ENCODE data around the gene ITPRIPL2.
A peak's percentile ranks its signal among the peaks of the same experiment; 100 is the strongest.

The ITPRIPL2 gene

GRCh38 chr16:19142939-19143598 lies 29.3 kb downstream of the ITPRIPL2 start:
- DNase-seq, result peak in 1 of 56 donors; percentile 12

- peak in 1 of 56 donors; percentile 14 for DNase-seq
Observed at GRCh38 chr16:19143599-19143956, 29.8 kb downstream of the ITPRIPL2 start.

- no peak for DNase-seq
Observed at GRCh38 chr16:19145010-19145409, 31.2 kb downstream of the ITPRIPL2 start.

- DNase-seq, result no peak
Observed at GRCh38 chr16:19147126-19147525, 33.4 kb downstream of the ITPRIPL2 start.

GRCh38 chr16:19147627-19148026 lies 33.9 kb downstream of the ITPRIPL2 start:
- DNase-seq, result no peak

GRCh38 chr16:19148189-19148588 lies 34.4 kb downstream of the ITPRIPL2 start:
- DNase-seq, result no peak

GRCh38 chr16:19151310-19151709 lies 37.5 kb downstream of the ITPRIPL2 start:
- no peak for DNase-seq

- no peak for DNase-seq
Observed at GRCh38 chr16:19152042-19152441, 38.3 kb downstream of the ITPRIPL2 start.

GRCh38 chr16:19153876-19154275 lies 40.1 kb downstream of the ITPRIPL2 start:
- DNase-seq, result no peak

- DNase-seq, result no peak
Observed at GRCh38 chr16:19162085-19162484, 48.3 kb downstream of the ITPRIPL2 start.

- DNase-seq, result no peak
Observed at GRCh38 chr16:19163215-19163614, 49.5 kb downstream of the ITPRIPL2 start.

GRCh38 chr16:19164285-19164684 lies 50.5 kb downstream of the ITPRIPL2 start:
- DNase-seq, result no peak

GRCh38 chr16:19165101-19165500 lies 51.3 kb downstream of the ITPRIPL2 start:
- DNase-seq, result no peak

- no peak for DNase-seq
Observed at GRCh38 chr16:19166500-19166899, 52.7 kb downstream of the ITPRIPL2 start.

- DNase-seq, result peak in 46 of 56 donors; percentile 11 to 79 (median 50)
Observed at GRCh38 chr16:19167710-19168370, 54.1 kb downstream of the ITPRIPL2 start, which contains the start of gene SYT17. SYT17 (plus strand) TSS chr16:19168240; CDS start chr16:19168647, 407 bp downstream.

GRCh38 chr16:19168371-19169081 lies 54.8 kb downstream of the ITPRIPL2 start:
- DNase-seq, result peak in 41 of 56 donors; percentile 15 to 79 (median 50)

GRCh38 chr16:19169082-19169639 lies 55.4 kb downstream of the ITPRIPL2 start:
- peak in 8 of 56 donors; percentile 9 to 32 (median 21) for DNase-seq

GRCh38 chr16:19170043-19170655 lies 56.4 kb downstream of the ITPRIPL2 start:
- DNase-seq, result peak in 26 of 56 donors; percentile 3 to 52 (median 16)

Measured in amygdala (tissue), 56 donors.